HPDE6-E6E7 (cell line): Measurements from ENCODE around the gene GABRG3.

ENCODE experiments used
- DNase-seq: peaks from one replicate; pipeline ENCODE4 v3.0.0; 2011; ENCODE audit warnings: missing footprints; ENCODE audit errors: extremely low spot score

The GABRG3 gene

DNA sequence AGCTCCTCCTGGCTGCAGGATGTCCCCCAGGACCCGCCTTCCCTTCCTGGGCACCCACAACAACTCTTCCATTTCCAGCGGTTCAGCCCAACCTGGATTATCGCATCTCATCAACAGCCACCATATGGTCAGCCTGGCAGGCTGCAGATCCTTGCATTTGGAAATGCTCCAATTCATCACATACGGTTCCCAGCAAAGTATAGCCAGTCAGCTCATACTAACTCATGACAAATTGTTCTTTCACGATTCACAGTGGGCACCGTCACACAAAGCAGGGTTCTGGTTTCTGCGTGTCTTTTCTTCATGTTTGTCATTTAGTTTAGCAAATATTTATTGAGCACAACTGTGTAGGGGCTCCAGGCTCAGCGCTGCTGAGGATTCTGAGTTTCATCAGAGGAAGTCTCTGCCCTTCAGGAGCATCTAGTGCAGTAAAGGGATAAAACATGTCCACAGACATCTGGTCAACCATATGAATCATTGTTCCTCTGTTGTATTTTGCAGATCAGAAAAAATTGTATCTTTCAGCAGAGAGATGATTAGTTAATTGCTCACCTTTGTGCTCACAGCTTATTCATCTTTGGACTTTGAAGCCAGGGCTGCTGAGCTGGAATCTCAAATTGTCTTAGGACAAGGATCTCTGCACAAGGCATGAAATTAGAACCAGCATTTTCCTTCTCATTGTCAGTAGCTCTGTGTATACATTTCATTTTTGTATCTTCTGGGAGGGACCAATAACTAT is 125.1 kb downstream of the GABRG3 start:
- no peak for DNase-seq

DNA sequence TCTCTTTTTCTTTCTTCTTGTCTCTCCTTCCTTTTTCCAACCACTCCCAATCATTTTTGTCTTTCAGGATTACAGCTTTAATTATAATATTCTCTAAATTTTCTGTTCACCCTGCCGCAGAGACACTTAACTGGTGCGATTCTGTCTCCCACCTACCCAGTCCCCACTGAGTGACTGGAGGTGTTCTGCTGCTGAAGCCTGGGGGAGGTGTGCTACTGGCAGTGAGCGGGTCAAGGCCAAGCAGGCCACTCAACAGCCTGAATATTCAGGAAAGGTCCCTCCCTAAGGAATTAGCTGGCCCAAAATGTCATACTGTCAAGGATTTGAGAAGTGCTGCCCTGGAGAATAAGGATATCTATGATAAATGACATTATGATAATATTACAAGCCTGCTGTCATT is 126.5 kb downstream of the GABRG3 start:
- DNase-seq: no peak

- no peak for DNase-seq
Measured at GRCh38 chr15:27101982-27102381, 131.0 kb downstream of the GABRG3 start.

GRCh38 chr15:27111323-27111722 is 140.3 kb downstream of the GABRG3 start:
- DNase-seq: no peak

DNA sequence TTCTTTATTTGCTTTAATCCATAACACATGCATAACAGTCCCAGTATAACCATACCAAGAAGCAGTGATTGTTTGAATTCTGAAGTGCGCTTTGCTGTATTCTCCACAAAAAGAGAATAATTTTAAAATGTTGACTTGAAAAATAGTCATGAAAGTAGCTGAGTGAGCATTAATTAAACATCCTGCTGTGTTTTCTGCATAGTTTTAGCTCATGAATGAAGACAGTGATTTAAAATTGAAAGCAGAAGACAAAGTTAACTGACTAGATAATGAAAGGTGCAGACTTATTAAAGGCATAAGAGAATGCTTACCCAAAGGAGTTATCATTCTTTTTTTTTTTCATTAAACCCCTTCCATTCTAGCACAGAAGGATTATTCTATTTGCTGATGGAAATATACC is 143.5 kb downstream of the GABRG3 start:
- DNase-seq: no peak

GRCh38 chr15:27119695-27120266 is 148.8 kb downstream of the GABRG3 start:
- no peak for DNase-seq

GRCh38 chr15:27121672-27122071 is 150.7 kb downstream of the GABRG3 start:
- DNase-seq: no peak

GRCh38 chr15:27123291-27123690 is 152.3 kb downstream of the GABRG3 start:
- no peak for DNase-seq

GRCh38 chr15:27123808-27124207 is 152.8 kb downstream of the GABRG3 start:
- no peak for DNase-seq

- DNase-seq: no peak
Measured at GRCh38 chr15:27124287-27124871, 153.4 kb downstream of the GABRG3 start.

DNA sequence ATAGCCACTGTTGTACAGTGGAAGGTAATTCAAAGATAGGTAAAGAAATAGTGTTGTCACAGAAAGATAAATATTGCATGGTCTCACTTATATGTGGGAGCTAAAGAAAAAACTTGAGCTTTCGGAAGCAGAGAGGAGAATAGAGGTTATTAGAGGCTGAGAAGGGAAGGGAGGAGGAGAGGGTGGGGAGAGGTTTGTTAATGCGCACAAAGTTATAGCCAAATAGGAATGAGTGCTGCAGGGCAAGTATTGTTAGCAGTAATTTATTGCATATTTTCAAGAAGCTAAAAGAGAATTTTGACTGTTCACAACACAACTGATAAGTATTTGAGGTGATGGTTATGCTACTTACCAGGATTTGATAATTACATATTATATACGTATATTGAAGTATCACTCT is 154.2 kb downstream of the GABRG3 start:
- no peak for DNase-seq

GRCh38 chr15:27126449-27126848 is 155.5 kb downstream of the GABRG3 start:
- DNase-seq: no peak

DNA sequence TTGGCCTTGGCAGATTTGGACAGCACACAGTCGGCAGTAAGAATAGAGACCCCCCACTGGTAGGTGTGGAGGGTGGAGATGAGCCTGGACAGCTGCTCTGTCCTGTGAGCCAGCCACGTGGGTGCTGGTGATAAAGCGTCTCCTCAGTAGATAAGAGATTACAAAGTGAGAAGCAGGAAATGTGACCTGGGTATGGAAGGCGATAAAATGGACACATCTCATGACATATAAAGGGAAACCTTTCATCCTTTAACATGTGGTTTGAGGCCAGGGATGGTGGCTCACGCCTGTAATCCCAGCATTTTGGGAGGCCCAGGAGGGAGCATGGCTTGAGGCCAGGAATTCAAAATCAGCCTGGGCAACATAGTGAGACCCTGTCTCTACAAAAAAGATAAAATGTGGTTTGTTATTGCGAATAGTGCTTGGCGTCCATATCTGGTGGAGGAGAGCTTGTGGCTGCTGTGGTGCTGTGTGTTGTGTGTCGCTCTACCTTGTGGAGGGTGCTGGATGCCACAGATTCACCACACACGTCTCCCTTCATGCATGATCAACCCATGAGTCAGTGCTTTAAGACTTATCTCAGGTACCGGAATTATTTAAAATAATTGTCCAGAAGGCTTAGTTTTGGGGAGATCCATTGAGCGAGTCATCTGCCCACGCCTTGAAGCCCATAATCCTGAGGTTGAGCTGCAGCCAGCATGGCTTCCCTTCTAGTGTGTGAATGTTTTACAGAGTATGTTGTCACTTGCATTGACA is 157.0 kb downstream of the GABRG3 start:
- no peak for DNase-seq

GRCh38 chr15:27133249-27133648 is 162.3 kb downstream of the GABRG3 start:
- DNase-seq: no peak

GRCh38 chr15:27134481-27134880 is 163.5 kb downstream of the GABRG3 start:
- no peak for DNase-seq

- no peak for DNase-seq
Measured at GRCh38 chr15:27135151-27135550, 164.2 kb downstream of the GABRG3 start.

DNA sequence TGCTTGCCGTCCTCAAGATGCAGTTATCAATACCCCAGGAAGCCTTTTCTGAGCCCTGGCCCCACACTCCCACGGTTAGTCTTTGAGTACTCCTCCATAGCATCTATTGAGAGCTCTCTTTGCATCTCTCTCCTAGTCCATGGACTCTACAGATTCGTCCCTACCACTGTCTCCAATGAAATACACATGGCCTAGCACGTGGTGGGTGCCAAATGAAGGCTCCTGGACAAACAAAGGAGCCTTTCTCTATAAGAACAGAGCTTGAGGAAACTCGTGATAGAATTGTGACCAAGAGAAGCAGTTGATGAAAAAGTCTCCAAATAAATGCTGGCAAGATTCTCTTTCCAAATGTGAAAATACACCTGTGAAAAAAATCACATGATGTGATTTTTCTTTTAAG is 166.1 kb downstream of the GABRG3 start:
- DNase-seq: no peak

GRCh38 chr15:27165590-27165989 is 194.6 kb downstream of the GABRG3 start:
- DNase-seq: no peak

- no peak for DNase-seq
Measured at GRCh38 chr15:27166917-27167316, 195.9 kb downstream of the GABRG3 start.

DNA sequence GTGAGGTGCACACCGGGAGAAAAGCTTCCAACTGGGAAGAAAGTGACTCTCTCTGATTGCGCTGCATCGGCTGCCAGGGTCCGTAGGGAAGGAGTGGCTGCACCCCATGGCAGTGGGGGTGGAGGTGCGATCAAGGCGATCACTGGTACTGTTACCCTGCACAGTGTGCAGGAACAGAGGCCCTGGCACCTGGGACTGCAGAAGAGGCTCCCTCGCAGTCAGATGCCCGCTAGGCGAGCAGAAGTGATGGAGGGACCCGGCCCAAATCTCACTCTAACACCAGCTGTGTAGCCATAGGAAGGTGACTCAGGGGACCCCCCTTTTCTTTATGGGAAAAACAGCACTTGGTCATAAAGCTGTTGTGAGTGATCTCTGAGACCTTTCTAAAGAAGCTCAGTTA is 196.8 kb downstream of the GABRG3 start:
- DNase-seq: no peak

- no peak for DNase-seq
Measured at GRCh38 chr15:27170851-27171250, 199.9 kb downstream of the GABRG3 start.

- DNase-seq: no peak
Measured at GRCh38 chr15:27172821-27173220, 201.8 kb downstream of the GABRG3 start.
